PFSK-1 (cell line): ENCODE data around the gene KPTN.

Source experiments
- FOXP2 ChIP-seq: optimal IDR thresholded peaks from 2 replicates; pipeline ENCODE3; 2011; ENCODE audit warnings: borderline replicate concordance, control low read depth, inconsistent platforms; ENCODE audit not compliant: insufficient read depth; ENCODE audit errors: extremely low read length, extremely low read depth
- POLR2AphosphoS5 ChIP-seq: IDR thresholded peaks from 2 replicates; pipeline ENCODE4 v1.6.1; 2012; ENCODE audit warnings: low read depth, mild to moderate bottlenecking, control low read depth, low read length, moderate library complexity
- REST ChIP-seq, 2 experiments: IDR thresholded peaks; 2 replicates each; pipeline versions ENCODE4 v1.6.1 to v1.8.0; 2011 to 2012; ENCODE audit warnings: low read depth in 2 of 2, low read length in 2 of 2, control low read depth in 1 of 2, inconsistent platforms in 1 of 2, mild to moderate bottlenecking in 1 of 2, moderate library complexity in 1 of 2; ENCODE audit not compliant: insufficient read depth in 1 of 2
- SIN3A ChIP-seq: IDR thresholded peaks from 2 replicates; pipeline ENCODE4 v1.6.1; 2012; ENCODE audit warnings: mild to moderate bottlenecking, low read length, moderate library complexity, borderline replicate concordance; ENCODE audit not compliant: insufficient read depth
- TAF1 ChIP-seq: IDR thresholded peaks from 2 replicates; pipeline ENCODE4 v1.6.1; 2012; ENCODE audit warnings: low read length, control low read depth, borderline replicate concordance; ENCODE audit not compliant: insufficient read depth

Gene KPTN

GRCh38 chr19:47433121-47433520, 50.9 kb downstream of the KPTN start:
- TF ChIP-seq SIN3A, result no peak
- TF ChIP-seq POLR2AphosphoS5, result no peak
- no peak for TF ChIP-seq TAF1
- TF ChIP-seq FOXP2, result no peak
- TF ChIP-seq REST (IDR thresholded peaks at IDR 0.05; ENCODE audit: insufficient read depth in 1 of 2, low read depth in 2 of 2, low read length in 2 of 2), result no peak

GRCh38 chr19:47432499-47432898, 51.5 kb downstream of the KPTN start:
- TF ChIP-seq SIN3A (no peak), REST (IDR thresholded peaks at IDR 0.05; ENCODE audit: insufficient read depth in 1 of 2, low read depth in 2 of 2, low read length in 2 of 2) (no peak), POLR2AphosphoS5 (no peak), FOXP2 (no peak), TAF1 (no peak)

DNA sequence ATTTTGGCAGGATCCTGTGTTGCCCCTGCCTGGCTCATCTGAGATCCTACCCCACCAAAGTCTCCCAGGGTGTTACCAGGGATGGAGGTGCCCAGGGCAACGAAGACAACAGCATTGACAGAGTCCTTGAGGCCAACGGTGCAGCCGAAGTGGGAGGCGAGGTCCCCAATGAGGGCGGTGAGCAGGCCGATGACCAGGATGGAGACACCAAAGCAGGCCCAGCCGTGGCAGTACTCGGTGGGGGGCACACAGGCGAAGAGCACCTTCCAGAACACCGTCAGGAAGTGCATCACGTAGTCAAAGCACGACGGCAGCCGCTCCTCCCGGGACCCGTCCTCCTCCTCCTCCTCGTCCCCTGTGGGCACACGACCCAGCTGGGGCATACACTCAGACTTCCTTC, 51.9 kb downstream of the KPTN start:
- TF ChIP-seq POLR2AphosphoS5 (no peak), TAF1 (no peak), FOXP2 (no peak), REST (IDR thresholded peaks at IDR 0.05; ENCODE audit: insufficient read depth in 1 of 2, low read depth in 2 of 2, low read length in 2 of 2) (no peak), SIN3A (no peak)

DNA sequence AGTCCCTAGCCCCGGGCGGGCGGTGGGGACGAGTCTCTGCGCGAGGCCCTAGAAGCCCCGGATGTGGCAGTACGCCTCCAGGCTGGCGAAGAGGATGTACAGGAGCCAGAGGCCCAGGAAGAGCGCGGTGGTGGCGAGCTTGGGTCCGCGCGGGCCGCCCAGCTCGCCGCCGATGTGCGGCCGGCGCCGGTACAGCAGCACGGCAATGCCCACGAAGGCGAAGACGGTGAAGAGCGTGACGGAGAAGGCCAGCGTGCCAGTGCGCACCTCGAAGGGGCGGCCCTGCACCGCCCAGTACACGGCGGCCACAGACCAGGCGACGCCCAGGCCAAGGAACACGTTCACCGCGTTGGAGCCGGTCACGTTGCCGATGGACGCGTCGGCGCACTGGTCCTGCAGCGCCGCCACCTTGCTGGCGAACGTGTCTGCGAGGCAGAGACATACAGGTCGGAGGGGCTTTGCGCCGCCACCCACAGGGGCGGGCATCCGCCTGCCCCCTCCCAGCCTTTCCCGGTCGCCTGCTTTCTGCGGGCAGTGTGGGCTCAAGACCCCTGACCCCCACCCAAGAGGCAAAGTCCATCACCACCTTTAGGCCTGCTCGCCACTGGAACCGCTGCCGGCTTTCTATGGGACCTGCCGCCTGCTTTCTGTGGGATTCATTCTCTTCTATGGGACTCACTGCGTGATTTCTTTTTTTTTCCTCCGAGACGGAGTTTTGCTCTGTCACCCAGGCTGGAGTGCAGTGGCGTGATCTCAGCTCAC, 53.8 kb downstream of the KPTN start:
- no peak for TF ChIP-seq TAF1
- TF ChIP-seq FOXP2, result no peak
- no peak for TF ChIP-seq POLR2AphosphoS5
- no peak for TF ChIP-seq SIN3A
- no peak for TF ChIP-seq REST (IDR thresholded peaks at IDR 0.05; ENCODE audit: insufficient read depth in 1 of 2, low read depth in 2 of 2, low read length in 2 of 2)
